T-helper 9 cell (primary cell): ENCODE data around the gene NAPSA.
A peak's percentile ranks its signal among the peaks of the same experiment; 100 is the strongest.

Source experiments
- DNase-seq: peaks from one replicate; pipeline ENCODE4 v3.0.0-alpha.2; 2020

NAPSA gene

GRCh38 chr19:50383852-50384684, 18.6 kb upstream of the NAPSA start, which contains the start of gene POLD1:
Gene POLD1, plus strand, starts transcription at chr19:50384347. Its CDS starts 14,505 bp downstream, at chr19:50398852.
- peak; percentile 98 for DNase-seq

DNA sequence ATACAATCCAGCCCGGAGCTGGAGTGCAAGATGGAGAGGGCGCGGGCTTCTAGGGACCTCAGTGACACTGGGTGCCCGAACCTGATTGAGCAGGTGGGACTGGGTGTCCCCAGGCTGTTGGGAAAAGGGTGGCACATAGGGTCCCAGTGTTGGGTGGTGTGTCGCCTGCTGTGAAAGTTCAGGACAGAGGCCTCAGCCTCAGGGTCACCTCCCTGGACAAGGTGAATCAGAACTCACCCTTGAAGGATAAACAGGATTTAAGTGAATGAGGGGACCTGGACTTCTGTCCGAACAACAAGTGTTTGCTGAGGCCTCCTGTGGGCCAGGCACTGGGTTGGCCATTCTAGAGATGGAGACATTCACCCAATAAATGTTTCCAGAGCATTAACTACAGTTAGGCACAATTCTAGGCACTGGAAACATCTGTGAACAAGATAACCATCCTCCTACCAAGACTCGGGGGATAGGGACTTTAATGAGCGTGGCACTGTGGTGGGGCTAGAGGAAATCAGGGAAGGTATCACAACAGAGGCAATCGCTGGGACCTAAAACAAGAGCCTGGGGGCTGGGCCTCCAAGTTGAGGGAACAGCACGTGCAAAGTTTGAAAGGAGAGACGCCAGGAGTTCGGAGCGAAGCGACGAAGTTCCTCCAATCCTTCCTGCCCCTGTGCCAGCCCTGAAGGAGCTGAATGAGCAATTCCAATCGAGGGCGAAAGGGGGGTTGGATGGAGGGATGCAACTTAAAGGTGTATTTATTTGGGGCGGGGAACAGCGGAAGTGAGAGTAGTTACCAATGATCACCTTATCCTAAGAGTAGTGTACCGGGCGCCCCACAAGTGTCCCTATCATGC, 17.8 kb upstream of the NAPSA start:
- DNase-seq, result no peak

GRCh38 chr19:50381881-50382729, 16.7 kb upstream of the NAPSA start:
- no peak for DNase-seq

DNA sequence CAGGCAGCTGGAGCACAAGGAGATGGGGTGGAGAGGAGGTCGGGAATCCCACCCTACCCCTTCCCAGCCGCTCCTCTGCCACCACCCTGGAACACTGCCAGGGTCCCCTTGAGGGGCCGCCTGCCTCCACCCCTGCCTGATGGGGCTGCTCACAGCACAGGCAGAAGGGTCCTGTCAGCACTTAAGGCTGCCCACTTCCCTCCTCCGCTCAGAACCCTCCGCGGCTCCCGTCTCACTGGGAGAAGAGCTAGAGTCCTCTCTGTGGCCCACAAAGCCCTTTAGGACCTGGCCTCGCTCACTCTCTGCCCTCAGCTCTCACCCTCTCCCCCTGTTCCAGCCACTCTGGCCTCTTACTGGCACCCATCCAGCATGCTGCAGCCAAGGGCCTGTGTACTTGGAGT, 15.3 kb upstream of the NAPSA start:
- DNase-seq, result no peak

DNA sequence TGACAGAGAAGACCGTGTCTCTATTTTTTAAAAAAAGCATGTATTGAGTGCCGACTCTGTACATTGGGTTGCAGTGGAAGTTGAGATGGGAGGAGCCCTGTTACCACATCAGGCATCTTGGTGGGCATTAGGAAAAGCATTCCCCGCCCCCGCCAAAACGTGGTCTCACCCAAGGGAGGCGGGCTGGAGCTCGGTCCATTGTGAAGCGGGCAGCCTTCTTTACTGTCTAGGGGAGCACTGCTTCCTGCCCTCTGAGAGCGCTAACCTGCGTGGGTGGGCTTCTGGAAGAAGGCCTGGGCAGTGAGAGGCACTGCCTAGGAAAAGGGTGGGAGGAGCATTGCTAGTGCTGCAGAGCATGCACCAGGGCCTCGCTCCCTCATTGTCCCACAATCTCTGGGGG, 14.7 kb upstream of the NAPSA start:
- DNase-seq, result no peak

DNA sequence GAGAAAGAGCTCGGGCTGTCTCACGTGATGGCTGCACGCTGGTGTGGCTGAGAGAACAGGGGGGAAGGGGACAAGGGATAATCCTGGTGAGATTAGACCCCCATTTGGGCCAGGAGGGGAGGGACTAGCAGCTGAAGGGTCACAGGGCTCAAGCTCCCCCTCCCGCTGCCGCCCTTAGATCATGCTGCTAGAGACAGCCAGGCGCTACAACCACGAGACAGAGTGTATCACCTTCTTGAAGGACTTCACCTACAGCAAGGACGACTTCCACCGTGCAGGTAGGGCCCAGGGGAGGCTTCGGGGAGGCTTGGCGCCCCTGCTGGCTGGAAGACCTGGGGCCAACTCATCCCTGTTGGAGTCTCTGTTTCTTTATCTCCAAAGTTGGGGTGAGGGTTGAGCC, 14.2 kb upstream of the NAPSA start:
- no peak for DNase-seq

DNA sequence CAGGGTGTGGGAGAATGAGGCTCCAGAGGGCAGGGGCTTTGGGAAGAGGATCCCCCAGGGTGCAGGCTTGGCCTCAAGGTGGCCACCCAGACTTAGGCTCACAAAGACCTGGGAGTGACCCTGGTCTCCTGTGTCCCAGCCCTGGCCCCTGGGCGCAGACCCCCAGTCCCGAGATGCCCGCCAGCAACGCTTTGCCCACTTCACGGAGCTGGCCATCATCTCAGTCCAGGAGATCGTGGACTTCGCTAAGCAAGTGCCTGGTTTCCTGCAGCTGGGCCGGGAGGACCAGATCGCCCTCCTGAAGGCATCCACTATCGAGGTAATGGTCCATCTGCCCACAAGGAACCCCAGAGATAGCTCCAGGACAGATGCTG, 13.4 kb upstream of the NAPSA start:
- DNase-seq, result no peak

DNA sequence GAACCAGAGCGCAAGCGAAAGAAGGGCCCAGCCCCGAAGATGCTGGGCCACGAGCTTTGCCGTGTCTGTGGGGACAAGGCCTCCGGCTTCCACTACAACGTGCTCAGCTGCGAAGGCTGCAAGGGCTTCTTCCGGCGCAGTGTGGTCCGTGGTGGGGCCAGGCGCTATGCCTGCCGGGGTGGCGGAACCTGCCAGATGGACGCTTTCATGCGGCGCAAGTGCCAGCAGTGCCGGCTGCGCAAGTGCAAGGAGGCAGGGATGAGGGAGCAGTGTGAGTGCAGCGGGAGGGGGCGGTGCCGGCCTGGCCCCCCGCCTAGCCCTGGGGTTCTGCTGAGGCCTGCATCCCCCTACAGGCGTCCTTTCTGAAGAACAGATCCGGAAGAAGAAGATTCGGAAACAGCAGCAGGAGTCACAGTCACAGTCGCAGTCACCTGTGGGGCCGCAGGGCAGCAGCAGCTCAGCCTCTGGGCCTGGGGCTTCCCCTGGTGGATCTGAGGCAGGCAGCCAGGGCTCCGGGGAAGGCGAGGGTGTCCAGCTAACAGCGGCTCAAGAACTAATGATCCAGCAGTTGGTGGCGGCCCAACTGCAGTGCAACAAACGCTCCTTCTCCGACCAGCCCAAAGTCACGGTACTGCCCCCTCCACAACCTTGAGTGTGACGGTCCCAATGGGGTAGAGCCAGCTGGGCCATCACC, 12.9 kb upstream of the NAPSA start:
- DNase-seq, result no peak

DNA sequence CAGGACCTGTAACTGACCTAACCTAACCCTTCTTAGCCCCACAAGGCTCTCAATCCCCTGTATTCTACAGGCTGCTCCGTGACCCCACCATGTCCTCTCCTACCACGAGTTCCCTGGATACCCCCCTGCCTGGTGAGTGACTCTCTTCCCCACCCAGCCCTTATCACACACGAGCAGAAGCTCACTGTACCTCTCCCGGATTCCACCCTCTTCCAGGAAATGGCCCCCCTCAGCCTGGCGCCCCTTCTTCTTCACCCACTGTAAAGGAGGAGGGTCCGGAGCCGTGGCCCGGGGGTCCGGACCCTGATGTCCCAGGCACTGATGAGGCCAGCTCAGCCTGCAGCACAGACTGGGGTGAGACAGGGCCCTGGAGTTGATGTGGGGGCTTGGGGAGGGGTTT, 12.1 kb upstream of the NAPSA start:
- DNase-seq, result no peak

DNA sequence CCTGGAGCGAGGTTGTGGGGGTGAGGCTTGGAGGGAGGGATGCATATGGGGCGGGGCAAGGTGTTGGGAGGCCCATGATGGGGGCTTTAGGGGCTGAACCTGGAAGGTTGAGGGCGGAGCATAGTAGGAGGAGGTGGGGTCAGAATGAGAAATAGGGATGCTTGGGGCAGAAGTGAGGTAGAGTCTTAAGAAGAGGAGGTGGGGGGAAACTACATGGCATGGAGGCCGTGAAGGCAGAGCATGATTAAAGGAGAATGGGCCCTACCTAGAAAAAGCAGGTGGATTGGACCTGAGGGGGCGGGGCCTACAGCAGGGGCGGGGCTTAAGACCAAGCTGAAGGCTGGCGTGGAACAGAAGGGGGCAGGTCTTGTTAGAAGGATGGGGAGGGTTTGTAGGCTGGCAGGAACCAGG, 11.6 kb upstream of the NAPSA start:
- peak; percentile 54 for DNase-seq

- peak; percentile 95 for DNase-seq
Measured at GRCh38 chr19:50376166-50377050, 11.0 kb upstream of the NAPSA start, which contains the start of gene NR1H2. Gene NR1H2, plus strand, starts transcription at chr19:50376457. Its CDS starts 1,149 bp downstream, at chr19:50377606.

DNA sequence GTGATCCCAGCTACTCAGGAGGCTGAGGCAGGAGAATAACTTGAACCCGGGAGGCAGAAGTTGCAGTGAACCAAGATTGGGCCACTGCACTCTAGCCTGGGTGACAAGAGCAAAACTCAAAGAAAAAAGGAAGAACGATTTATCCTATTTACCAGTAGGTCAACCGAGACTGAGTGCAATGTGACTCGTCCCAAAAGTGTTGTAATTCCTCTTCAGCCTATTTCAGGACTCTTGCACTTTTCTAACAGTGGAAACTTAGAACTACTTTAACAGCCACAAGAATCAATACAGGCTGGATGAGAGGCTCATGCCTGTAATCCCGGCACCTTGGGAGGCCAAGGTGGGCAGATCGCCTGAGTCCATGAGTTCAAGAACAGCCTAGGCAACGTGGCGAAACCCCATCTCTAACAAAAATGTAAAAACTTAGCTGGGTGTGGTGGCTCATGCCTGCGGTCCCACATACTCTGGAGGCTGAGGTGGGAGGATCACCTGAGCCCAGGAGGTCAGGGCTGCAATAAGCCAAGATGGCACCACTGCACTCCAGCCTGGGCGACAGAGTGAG, 6.6 kb upstream of the NAPSA start:
- DNase-seq, result no peak

GRCh38 chr19:50368649-50369570, 3.5 kb upstream of the NAPSA start:
- peak; percentile 68 for DNase-seq

GRCh38 chr19:50362656-50363424, 2.6 kb downstream of the NAPSA start:
- DNase-seq, result no peak

- DNase-seq, result no peak
Measured at GRCh38 chr19:50362030-50362412, 3.4 kb downstream of the NAPSA start.

GRCh38 chr19:50361290-50362029, 4.0 kb downstream of the NAPSA start:
- no peak for DNase-seq

DNA sequence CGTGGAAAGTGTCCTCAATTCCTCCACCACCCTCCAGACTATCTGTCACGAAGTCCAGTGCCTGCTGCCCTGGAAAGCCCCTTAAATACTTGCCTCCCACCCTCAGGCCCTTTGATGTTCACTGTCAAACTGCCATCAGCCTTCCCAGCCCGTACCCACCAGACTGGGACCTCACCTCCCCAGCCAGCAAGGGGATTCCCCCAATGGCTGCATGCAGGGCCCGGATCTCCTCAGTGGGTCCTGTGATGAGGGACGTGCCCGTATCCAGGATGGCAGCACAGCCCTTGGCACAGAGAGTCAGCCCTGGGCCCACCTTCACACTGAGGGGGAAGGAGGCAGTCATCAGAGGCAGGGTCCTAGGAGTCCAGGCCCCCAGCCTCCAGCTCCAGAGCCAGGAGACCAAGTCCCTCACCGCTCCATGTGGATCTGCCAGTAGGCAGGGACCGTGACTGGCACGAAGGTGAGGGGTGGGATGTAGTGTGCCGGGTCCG, 6.1 kb downstream of the NAPSA start:
- DNase-seq, result no peak
